Stimulated activated CD4-positive, alpha-beta T cell treated with anti-CD3 and anti-CD28 coated beads, Interleukin-12 subunit alpha, Interleukin-12 subunit beta, amount 100 ng/mL, for 48 hours (primary cell): ENCODE results near the gene DTNBP1.
A peak's percentile ranks its signal among the peaks of the same experiment; 100 is the strongest.

Experiments
- DNase-seq, 3 donors: peaks; one replicate each; pipeline ENCODE4 v3.0.0-alpha.2; 2020; ENCODE audit warnings: low read depth in 2 of 3, low spot score in 1 of 3

DTNBP1 gene

GRCh38 chr6:15487262-15487661 lies 175.6 kb downstream of the DTNBP1 start:
- no peak for DNase-seq

GRCh38 chr6:15485936-15486335 lies 176.9 kb downstream of the DTNBP1 start:
- DNase-seq = no peak

GRCh38 chr6:15484821-15485220 lies 178.0 kb downstream of the DTNBP1 start:
- no peak for DNase-seq

- DNase-seq = no peak
These were observed 178.7 kb downstream of the DTNBP1 start for GRCh38 chr6:15484140-15484539.

GRCh38 chr6:15483060-15483459 lies 179.8 kb downstream of the DTNBP1 start:
- DNase-seq = no peak

GRCh38 chr6:15481390-15482291 lies 181.2 kb downstream of the DTNBP1 start:
- DNase-seq = peak in 2 of 3 donors; percentile 19 to 33

- DNase-seq = no peak
These were observed 182.3 kb downstream of the DTNBP1 start for GRCh38 chr6:15480525-15480924.

- DNase-seq = no peak
These were observed 183.1 kb downstream of the DTNBP1 start for GRCh38 chr6:15479761-15480160.

- DNase-seq = no peak
These were observed 185.1 kb downstream of the DTNBP1 start for GRCh38 chr6:15477746-15478145.

- no peak for DNase-seq
These were observed 186.0 kb downstream of the DTNBP1 start for GRCh38 chr6:15476631-15477380.

- DNase-seq = no peak
These were observed 187.0 kb downstream of the DTNBP1 start for GRCh38 chr6:15475872-15476271.

GRCh38 chr6:15475261-15475660 lies 187.6 kb downstream of the DTNBP1 start:
- DNase-seq = no peak

GRCh38 chr6:15474196-15474595 lies 188.6 kb downstream of the DTNBP1 start:
- DNase-seq = no peak

- no peak for DNase-seq
These were observed 189.1 kb downstream of the DTNBP1 start for GRCh38 chr6:15473741-15474161.

GRCh38 chr6:15473174-15473573 lies 189.7 kb downstream of the DTNBP1 start:
- DNase-seq = no peak
